H7 (cell line): Measurements from ENCODE around the gene CD320. TPM values are rescaled to one million over a fixed set of nuclear protein-coding genes. Genes with fewer than 3 reads are reported as not detected.
"Not testable (repeated sequence)": the region's sequence is repeated elsewhere in the genome, so short reads cannot be mapped to it uniquely, and the experiment has no call there.

Source experiments
- DNase-seq: peaks from one replicate; pipeline ENCODE4 v3.0.0; 2012
- H3K27me3 ChIP-seq: 2 replicates; pipeline ENCODE4 v1.6.0; 2011; ENCODE audit warnings: mild to moderate bottlenecking, low read length; ENCODE audit not compliant: control insufficient read depth, insufficient read depth
- H3K36me3 ChIP-seq: replicated peaks from 2 replicates; pipeline ENCODE4 v1.5.1; 2011; ENCODE audit warnings: low read length; ENCODE audit not compliant: control insufficient read depth, insufficient read depth
- H3K4me3 ChIP-seq: 2 replicates; pipeline ENCODE4 v1.5.1; 2011; ENCODE audit warnings: low read depth, mild to moderate bottlenecking, control low read depth, low read length, moderate library complexity; ENCODE audit not compliant: insufficient read depth
- total RNA-seq: library from RNA; depleted of rRNA; stranded (reverse); fragments of >200 nt; shearing (Covaris generic); gene quantifications from 2 replicates; pipeline ENCODE4 v1.2.3, GENCODE V29; 2014

The CD320 gene
- total RNA-seq, 1 experiment from 2014 or later: 159 TPM

DNA sequence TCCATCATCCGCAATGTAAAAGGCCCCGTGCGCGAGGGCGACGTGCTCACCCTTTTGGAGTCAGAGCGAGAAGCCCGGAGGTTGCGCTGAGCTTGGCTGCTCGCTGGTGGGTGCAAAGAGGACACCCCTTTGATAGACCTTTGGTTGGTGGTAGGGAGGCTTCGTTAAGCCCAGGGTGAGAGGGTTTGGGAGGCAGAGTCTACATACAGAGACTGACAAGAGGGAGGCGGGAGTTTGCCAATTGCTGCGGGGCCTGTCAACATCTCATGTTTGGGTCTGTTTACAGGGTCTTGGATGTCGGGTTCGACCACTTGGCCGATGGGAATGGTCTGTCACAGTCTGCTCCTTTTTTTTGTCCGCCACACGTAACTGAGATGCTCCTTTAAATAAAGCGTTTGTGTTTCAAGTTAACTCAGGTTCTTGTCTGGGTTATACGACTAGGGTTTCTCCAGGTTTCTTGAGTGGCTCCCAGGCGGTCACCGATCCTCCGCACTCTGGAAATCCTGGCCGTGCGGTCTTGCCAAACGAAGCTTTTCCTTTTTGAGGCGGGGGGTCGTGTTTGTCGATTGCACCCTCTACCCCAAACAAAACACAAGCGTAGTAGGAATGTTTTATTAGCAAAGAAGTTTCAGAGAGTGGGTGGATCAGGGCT is 14.0 kb upstream of the CD320 start:
- H3K27me3 ChIP-seq: no peaks in the 10 kb centered on the region
- H3K4me3 ChIP-seq: peak overlapping the region; percentile 97
- peaks cover 12% of the 10 kb centered on the region for H3K36me3 ChIP-seq
- DNase-seq: no peak

DNA sequence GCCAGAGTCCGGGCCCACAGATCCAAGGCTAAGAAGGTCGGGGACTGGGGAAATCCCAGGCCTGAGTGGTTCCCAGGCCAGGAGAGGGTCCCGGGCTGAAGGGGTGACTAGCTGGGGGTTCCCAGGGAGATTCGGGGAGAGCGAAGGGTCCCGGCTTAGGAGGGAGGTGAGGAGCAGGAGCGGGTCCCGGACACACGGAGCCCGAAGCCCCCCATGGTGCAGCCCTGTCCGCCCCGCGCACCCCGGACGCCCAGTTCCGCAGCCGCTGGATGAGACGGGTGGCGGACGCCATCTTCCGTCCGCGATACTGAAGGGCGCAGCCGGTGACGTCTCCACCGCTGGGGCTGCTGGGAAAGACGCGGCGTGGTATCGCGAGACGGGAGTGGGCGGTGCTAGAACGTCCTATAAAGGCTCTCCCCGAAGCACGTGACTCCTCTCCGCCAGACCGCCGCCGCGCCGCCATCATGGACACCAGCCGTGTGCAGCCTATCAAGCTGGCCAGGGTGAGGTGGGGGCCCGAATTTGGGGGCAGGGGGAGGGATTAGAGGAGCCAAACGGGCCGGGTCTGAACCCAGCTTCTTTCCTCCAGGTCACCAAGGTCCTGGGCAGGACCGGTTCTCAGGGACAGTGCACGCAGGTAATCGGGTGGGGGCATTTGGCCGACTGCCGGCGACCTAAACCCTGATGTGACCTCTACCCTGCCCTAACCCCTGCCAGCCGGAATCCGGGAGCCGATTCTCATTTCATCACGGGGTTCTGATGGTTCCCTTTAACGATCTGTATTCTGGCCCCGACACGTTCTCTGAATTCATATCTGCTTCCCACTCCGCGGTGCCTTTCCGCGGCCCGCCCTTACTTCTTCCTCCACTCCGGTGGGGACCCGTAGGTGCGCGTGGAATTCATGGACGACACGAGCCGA is 13.2 kb upstream of the CD320 start, which contains the start of the genes NDUFA7 and RPS28:
TSS of gene NDUFA7 (minus strand) at position 309 of the 919 bp plus-strand sequence. CDS start at position 292, 17 bp downstream.
TSS of gene RPS28 (plus strand) at position 430 of the 919 bp plus-strand sequence. CDS start at position 465, 35 bp downstream.
- DNase-seq: peak; percentile 97
- Histone ChIP-seq H3K36me3 (peaks cover 14% of the 10 kb centered on the region), H3K4me3 (peak within 1 kb of the TSS; percentile 97), H3K27me3 (no peaks in the 10 kb centered on the region)

DNA sequence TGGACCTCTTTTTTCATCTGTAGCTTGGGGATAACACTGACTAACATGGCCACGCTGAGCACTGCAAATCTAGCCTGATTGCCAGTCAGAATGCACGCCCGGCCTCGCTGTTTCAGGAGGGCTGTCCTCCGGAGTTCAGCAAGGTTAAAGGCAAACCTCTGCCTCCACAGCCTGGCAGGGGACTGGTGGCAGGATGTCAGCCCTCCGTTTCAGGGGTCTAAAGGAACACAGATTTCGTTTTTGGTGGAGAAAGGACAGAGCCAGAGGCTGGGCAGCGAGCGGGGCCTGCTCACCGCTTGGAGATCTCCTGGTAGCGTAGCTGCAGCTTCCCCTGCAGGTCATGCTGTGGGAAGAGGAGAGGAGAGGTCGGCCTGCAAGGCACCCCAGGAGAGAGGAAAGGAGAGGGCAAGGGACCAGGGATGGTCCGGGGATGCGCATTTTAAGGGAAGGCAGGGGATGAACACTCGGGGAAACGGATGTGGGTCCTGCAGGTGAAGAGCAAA is 12.5 kb upstream of the CD320 start:
- peak overlapping the region; percentile 97 for H3K4me3 ChIP-seq
- H3K27me3 ChIP-seq: no peaks in the 10 kb centered on the region
- H3K36me3 ChIP-seq: peaks cover 18% of the 10 kb centered on the region
- peak; percentile 37 for DNase-seq

DNA sequence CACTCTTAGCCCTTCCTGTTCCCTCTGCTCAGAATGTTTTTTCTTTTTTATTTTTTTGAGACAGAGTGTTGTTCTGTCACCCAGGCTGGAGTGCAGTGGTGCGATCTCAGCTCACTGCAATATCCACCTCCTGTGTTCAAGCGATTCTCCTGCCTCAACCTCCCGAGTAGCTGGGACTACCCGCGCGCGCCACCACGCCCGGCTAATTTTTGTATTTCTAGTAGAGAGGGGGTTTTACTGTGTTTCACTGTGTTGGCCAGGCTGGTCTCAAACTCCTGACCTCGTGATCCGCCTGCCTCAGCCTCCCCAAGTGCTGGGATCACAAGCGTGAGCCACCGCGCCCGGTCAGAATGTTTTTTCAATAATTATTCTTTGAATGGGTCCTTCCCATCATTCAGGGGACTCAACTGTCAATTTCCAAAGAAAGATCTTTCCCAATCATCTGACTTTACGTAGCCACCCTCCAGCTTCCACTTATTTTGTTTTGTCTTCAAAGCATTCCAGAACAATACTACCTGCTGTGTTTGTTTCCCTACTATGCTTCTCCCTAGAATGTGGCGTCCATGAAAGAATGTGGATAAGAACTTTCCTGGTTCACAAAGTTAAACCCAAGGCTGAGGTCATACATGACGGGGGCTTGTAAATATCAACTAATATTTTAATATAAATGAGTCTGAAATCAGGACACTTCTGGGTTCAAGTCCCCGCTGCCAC is 11.8 kb upstream of the CD320 start:
- peak; percentile 63 for DNase-seq
- H3K36me3 ChIP-seq: peaks cover 24% of the 10 kb centered on the region
- H3K4me3 ChIP-seq: peak overlapping the region; percentile 97
- no peaks in the 10 kb centered on the region for H3K27me3 ChIP-seq

DNA sequence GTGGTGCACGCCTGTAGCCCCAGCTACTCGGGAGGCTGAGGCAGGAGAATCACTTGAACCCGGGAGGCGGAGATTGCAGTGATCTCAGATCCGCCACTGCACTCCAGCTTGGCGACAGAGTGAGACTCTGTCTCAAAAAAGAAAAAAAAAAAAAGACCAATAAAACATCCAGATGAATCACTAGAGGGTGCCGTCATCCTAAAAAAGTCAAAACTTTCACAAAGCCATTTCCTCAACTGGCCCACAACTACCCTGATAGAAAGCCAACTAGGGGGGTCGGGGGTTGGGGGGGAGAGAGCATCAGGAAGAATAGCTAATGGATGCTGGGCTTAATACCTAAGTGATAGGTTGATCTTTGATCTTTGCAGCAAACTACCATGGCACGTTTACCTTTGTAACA is 10.7 kb upstream of the CD320 start:
- H3K27me3 ChIP-seq, H3K4me3 ChIP-seq: not testable (repeated sequence)
- DNase-seq: peak; percentile 45
- peaks cover 27% of the 10 kb centered on the region for H3K36me3 ChIP-seq

DNA sequence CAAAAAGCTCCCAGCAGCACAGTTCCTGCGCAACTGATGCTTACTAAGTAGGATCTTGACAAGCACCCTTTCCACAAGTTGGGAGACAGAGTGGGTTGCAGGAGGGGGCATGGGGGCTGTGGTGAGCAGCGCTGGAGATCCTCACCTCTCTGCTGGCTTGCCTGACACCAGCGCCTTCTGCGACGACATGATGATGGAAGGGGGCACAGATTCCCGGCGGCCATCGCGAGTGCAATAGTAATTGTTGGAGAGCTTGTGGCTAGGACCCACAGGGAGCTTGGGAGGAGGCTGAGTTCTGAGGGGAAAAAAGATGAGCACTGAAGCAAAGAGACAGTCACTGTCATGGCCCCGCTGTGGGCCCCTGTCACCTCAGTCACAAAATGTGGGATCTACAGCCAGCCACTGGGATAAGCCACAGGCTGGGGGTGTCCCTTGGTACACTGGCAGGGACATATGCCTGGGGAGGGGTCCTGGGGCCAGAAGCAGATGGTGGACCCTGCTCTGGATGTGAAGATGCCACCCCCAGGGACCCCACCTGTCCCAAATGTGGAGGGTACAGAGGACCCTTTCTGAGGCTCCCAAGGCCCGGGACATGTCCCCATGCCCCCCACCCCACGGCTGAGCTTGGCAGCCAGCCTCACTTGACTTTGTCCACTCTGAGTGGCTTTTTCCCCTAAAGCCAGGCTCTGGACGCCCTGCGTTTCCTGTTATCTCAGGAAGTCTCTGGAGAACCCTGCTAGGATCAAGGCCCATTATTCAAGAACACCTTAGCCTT is 8.4 kb upstream of the CD320 start:
- H3K27me3 ChIP-seq: no peaks in the 10 kb centered on the region
- DNase-seq: no peak
- H3K36me3 ChIP-seq: peaks cover 24% of the 10 kb centered on the region
- H3K4me3 ChIP-seq: no peak overlapping the region

DNA sequence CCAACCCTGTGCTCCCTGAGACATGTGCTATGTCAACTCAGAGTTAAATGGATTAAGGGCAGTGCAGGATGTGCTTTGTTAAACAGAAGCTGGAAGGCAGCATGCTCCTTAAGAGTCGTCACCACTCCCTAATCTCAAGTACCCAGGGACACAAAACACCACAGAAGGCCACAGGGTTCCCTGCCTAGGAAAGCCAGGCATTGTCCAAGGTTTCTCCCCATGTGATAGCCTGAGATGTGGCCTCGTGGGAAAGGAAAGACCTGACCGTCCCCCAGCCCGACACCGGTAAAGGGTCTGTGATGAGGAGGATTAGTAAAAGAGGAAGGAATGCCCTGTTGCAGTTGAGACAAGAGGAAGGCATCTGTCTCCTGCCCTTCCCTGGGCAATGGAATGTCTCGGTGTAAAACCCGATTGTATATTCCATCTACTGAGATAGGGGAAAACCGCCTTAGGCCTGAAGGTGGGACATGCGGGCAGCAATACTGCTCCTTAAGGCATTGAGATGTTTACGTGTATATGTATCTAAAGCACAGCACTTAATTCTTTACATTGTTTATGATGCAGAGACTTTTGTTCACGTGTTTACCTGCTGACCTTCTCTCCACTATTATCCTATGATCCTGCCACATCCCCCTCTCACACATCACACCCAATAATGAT is 7.0 kb upstream of the CD320 start:
- DNase-seq, H3K4me3 ChIP-seq, H3K27me3 ChIP-seq: not testable (repeated sequence)
- H3K36me3 ChIP-seq: peaks cover 29% of the 10 kb centered on the region

DNA sequence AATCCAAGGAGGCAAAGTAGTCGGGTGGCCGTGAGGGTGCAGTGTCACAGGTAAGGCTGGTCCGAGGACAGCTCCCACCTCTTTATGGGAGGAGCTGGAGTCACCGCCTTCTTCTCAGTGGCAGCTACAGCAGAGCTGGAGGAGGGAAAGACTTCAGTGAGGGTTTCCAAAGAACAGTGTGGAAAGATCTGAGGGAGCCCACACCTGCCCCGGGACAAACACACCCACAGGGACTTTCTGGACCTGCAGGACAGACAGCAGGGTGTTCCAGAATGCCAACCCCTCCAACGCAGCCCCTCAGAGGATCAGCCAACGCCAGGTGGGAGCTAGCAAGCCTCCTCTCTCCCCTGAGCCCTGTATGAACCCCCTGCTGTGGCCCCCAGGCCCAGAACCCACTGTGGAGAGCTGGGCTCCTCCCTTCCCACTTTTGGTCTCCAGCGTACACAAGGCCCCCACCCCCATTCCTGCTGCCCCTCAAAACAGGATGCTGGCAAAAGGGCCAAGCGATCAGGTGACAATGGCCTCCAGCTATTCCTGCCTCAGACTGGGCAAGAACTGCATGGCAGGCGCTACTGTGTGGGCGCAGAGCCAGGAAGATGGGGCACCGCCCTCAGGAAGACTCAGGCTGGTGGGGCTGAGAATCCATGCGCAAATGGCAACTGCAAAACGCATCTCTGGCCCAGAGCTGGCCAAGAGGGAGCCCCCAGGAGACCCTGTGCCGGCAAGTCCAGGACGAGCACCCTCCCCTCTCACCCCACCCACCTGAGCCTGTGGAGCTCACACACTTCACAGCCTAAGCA is 3.5 kb upstream of the CD320 start:
- Histone ChIP-seq H3K36me3 (peaks cover 31% of the 10 kb centered on the region), H3K27me3 (no peaks in the 10 kb centered on the region), H3K4me3 (no peak overlapping the region)
- DNase-seq: no peak

DNA sequence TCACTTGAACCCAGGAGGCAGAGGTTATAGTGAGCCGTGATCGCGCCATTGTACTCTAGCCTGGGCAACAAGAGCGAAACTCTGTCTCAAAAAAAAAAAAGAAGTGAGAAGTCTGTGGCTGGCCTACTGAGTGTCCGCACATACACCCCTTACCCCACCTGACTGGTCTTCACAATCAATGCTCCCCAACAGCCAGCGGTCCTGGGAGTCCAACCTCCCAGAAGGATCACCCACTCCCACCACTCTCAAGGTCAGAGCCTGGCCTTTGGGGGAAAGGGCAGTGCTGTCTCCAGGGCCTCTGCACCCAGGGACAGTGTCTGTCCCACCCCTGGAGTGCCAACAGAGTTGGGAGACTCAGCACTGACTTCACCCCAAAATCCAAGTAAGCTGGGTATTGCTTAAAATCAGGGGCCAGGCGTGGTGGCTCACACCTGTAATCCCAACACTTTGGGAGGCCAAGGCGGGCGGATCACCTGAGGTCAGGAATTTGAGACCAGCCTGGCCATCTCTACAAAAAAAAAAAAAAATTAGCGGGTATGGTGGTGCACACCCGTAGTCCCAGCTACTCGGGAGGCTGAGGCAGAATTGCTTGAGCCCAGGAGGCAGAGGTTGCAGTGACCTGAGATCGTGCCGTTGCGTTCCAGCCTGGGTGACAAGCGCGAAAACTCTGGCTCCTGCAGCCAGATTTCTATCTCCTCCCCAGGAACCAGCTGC is 2.3 kb upstream of the CD320 start:
- DNase-seq: no peak
- Histone ChIP-seq H3K4me3 (no peak overlapping the region), H3K36me3 (peaks cover 25% of the 10 kb centered on the region), H3K27me3 (no peaks in the 10 kb centered on the region)

DNA sequence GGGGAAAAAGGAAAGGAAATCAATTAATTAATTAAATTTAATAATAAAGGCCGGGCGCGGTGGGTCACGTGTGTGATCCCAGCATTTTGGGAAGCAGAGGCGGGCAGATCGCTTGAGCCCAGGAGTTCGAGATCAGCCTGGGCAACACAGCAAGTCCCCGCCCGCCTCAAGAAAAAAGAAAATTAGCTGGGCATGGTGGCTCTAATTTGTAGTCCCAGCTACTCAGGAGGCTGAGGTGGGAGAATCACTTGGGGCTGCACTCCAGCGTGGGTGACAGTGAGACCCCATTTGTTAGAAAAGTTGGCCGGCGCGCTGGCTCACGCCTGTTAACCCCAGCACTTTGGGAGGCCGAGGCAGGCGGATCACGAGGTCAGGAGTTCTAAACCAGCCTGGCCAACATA is 733 bp upstream of the CD320 start:
- Histone ChIP-seq H3K36me3 (peaks cover 18% of the 10 kb centered on the region), H3K4me3 (peak overlapping the region; percentile 81), H3K27me3 (no peaks in the 10 kb centered on the region)
- DNase-seq: no peak

DNA sequence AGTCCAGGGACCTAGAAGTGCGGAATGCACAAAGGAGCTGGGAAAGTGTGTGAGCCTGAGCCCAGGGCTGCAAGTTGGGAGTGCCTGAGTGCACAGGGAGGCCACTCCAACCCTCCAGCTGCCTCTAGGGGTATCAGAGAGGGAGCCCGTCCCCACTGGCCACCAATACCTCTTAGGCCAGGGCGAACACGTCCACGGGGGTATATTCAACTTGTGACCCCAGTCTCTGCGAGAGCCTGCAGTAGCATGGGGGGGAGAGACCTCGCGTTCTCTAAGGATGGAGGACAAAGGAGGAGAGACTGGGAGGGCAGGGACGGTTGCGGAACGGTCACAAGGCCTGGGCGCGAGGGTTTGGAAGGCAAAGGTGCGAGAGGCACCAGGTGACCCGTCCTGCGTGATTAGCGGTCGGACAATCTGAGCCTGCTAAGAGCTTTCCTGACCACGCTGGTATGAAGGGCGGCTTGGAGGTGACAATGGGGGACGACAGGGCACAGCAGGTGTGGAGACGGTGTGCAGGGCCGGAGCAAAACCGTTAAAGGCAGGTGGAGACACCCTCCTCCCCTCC is 676 bp downstream of the CD320 start:
- DNase-seq: peak; percentile 78
- Histone ChIP-seq H3K27me3 (no peaks in the 10 kb centered on the region), H3K4me3 (peak overlapping the region; percentile 81), H3K36me3 (peaks cover 15% of the 10 kb centered on the region)
